Hepatocyte (in vitro differentiated cells): Measurements from ENCODE around the gene HMGB4. TPM values are rescaled to one million over a fixed set of nuclear protein-coding genes. Genes with fewer than 3 reads are reported as not detected.

Experiments used
- DNase-seq: peaks from one replicate; pipeline ENCODE4 v3.0.0-alpha.2; 2016; ENCODE audit warnings: low spot score
- H2AFZ ChIP-seq: fragments of 200-600 bp; sonication (generic); 2 replicates; pipeline ENCODE4 v1.6.0; 2016; ENCODE audit warnings: antibody characterized with exemption, mild to moderate bottlenecking
- H3K27ac ChIP-seq: fragments of 200-600 bp; sonication (generic); 2 replicates; pipeline ENCODE4 v1.5.1; 2016; ENCODE audit warnings: mild to moderate bottlenecking
- H3K27me3 ChIP-seq: fragments of 200-600 bp; sonication (generic); 2 replicates; pipeline ENCODE4 v1.6.1; 2016
- H3K36me3 ChIP-seq: fragments of 200-600 bp; sonication (generic); replicated peaks from 2 replicates; pipeline ENCODE4 v1.5.1; 2016; ENCODE audit warnings: low read depth; ENCODE audit not compliant: insufficient read depth
- H3K4me1 ChIP-seq: fragments of 200-600 bp; sonication (generic); 2 replicates; pipeline ENCODE4 v1.5.1; 2016; ENCODE audit warnings: mild to moderate bottlenecking, moderate library complexity; ENCODE audit not compliant: insufficient read depth
- H3K4me2 ChIP-seq: fragments of 200-600 bp; sonication (generic); 2 replicates; pipeline ENCODE4 v1.6.0; 2016
- H3K4me3 ChIP-seq: fragments of 200-600 bp; sonication (generic); 2 replicates; pipeline ENCODE4 v1.5.1; 2016; ENCODE audit warnings: mild to moderate bottlenecking
- H3K79me2 ChIP-seq: fragments of 200-600 bp; sonication (generic); 2 replicates; pipeline ENCODE4 v1.6.0; 2017; ENCODE audit warnings: mild to moderate bottlenecking
- H3K9me2 ChIP-seq: fragments of 200-600 bp; sonication (generic); replicated peaks from 2 replicates; pipeline ENCODE4 v1.6.0; 2017; ENCODE audit warnings: mild to moderate bottlenecking; ENCODE audit not compliant: insufficient read depth
- H3K9me3 ChIP-seq: fragments of 200-600 bp; sonication (generic); 2 replicates; pipeline ENCODE4 v1.5.1; 2016; ENCODE audit warnings: low read depth, mild to moderate bottlenecking
- H4K20me1 ChIP-seq: fragments of 200-600 bp; sonication (generic); 2 replicates; pipeline ENCODE4 v1.6.0; 2016; ENCODE audit warnings: mild to moderate bottlenecking; ENCODE audit not compliant: insufficient read depth, poor library complexity, severe bottlenecking
- EZH2 ChIP-seq: fragments of 200-600 bp; sonication (generic); IDR thresholded peaks from 2 replicates; pipeline ENCODE4 v1.6.1; 2016; ENCODE audit warnings: antibody characterized with exemption, mild to moderate bottlenecking, borderline replicate concordance
- EZH2phosphoT487 ChIP-seq: fragments of 200-600 bp; sonication (generic); IDR thresholded peaks from one replicate; pipeline ENCODE4 v1.6.1; 2018; ENCODE audit warnings: antibody characterized with exemption, mild to moderate bottlenecking, low read depth, moderate library complexity; ENCODE audit not compliant: unreplicated experiment, severe bottlenecking
- WGBS: methylation state at CpG from one replicate; pipeline ENCODE4 v1.1.6; 2016; ENCODE audit warnings: low lambda C conversion rate; ENCODE audit errors: missing lambda C conversion rate; 5-methylcytosine and 5-hydroxymethylcytosine counted together
- polyA plus RNA-seq: library from polyadenylated mRNA; unstranded; fragments of >200 nt; fragmentation: Nextera tagmentation; extraction: Ambion mirVana; gene quantifications from 2 replicates; pipeline ENCODE4 v1.2.1, GENCODE V29; 2016
- total RNA-seq: library from RNA; depleted of rRNA; stranded (reverse); fragments of >200 nt; gene quantifications from 2 replicates; pipeline ENCODE4 v1.2.3, GENCODE V29; 2014
- TF ChIP-seq, protein P1 (sequence below): fragments of 200-600 bp; sonication (generic); IDR thresholded peaks from 2 replicates; pipeline ENCODE4 v1.5.1; 2016; ENCODE audit warnings: antibody characterized with exemption, mild to moderate bottlenecking; ENCODE audit not compliant: poor library complexity

HMGB4 gene
- total and polyA plus RNA-seq, 2 experiments from 2014 or later = not detected

GRCh38 chr1:33899746-33900145 lies 35.9 kb downstream of the HMGB4 start:
- 83% methylated on average over 3 of the region's 3 CpGs for WGBS
- H3K4me3 ChIP-seq = no peak overlapping the region
- no peak for DNase-seq
- no peak overlapping the region for H2AFZ ChIP-seq
- H3K27me3 ChIP-seq = no peaks in the 10 kb centered on the region
- no peak for TF ChIP-seq EZH2phosphoT487
- TF ChIP-seq EZH2 = no peak
- TF ChIP-seq, protein P1, sequence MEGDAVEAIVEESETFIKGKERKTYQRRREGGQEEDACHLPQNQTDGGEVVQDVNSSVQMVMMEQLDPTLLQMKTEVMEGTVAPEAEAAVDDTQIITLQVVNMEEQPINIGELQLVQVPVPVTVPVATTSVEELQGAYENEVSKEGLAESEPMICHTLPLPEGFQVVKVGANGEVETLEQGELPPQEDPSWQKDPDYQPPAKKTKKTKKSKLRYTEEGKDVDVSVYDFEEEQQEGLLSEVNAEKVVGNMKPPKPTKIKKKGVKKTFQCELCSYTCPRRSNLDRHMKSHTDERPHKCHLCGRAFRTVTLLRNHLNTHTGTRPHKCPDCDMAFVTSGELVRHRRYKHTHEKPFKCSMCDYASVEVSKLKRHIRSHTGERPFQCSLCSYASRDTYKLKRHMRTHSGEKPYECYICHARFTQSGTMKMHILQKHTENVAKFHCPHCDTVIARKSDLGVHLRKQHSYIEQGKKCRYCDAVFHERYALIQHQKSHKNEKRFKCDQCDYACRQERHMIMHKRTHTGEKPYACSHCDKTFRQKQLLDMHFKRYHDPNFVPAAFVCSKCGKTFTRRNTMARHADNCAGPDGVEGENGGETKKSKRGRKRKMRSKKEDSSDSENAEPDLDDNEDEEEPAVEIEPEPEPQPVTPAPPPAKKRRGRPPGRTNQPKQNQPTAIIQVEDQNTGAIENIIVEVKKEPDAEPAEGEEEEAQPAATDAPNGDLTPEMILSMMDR = no peak
- H3K79me2 ChIP-seq = no peaks in the 10 kb centered on the region
- H3K9me3 ChIP-seq = no peaks in the 10 kb centered on the region
- no peak overlapping the region for H3K4me2 ChIP-seq
- no peak overlapping the region for H3K27ac ChIP-seq
- no peaks in the 10 kb centered on the region for H3K9me2 ChIP-seq
- H4K20me1 ChIP-seq = no peaks in the 10 kb centered on the region
- H3K4me1 ChIP-seq = peaks cover 7% of the 10 kb centered on the region
- H3K36me3 ChIP-seq = no peaks in the 10 kb centered on the region

GRCh38 chr1:33902486-33903209 lies 38.8 kb downstream of the HMGB4 start:
- H3K4me1 ChIP-seq = peaks cover 7% of the 10 kb centered on the region
- no peaks in the 10 kb centered on the region for H3K9me2 ChIP-seq
- no peak overlapping the region for H3K27ac ChIP-seq
- H2AFZ ChIP-seq = no peak overlapping the region
- H3K4me3 ChIP-seq = no peak overlapping the region
- H3K4me2 ChIP-seq = no peak overlapping the region
- no peaks in the 10 kb centered on the region for H3K79me2 ChIP-seq
- no peaks in the 10 kb centered on the region for H4K20me1 ChIP-seq
- no peaks in the 10 kb centered on the region for H3K27me3 ChIP-seq
- no peaks in the 10 kb centered on the region for H3K36me3 ChIP-seq
- H3K9me3 ChIP-seq = no peaks in the 10 kb centered on the region
- TF ChIP-seq EZH2phosphoT487 (no peak), EZH2 (no peak)
- TF ChIP-seq, protein P1 = no peak
- 40% methylated on average over 6 of the region's 6 CpGs for WGBS
- DNase-seq = no peak

DNA sequence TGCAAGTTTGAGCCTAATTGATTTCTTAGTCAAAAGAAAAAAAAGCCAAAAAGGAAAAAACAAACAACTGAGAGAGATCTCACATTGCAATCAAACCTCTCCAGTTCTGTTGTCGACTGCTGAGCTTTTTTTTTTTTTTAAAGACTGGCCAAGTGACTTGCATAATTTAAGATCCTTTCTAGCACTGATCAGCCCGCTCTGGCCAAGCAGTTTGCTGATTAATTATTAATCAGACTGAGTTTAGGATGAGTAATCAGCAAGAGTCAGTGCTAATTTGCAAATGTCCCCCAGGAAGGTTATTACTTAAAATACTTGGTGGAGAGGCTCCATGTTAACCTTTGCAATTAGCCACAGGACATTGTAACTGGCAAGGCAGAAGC lies 39.3 kb downstream of the HMGB4 start:
- H3K27me3 ChIP-seq = no peaks in the 10 kb centered on the region
- H4K20me1 ChIP-seq = no peaks in the 10 kb centered on the region
- no peaks in the 10 kb centered on the region for H3K9me2 ChIP-seq
- H3K79me2 ChIP-seq = no peaks in the 10 kb centered on the region
- no peak overlapping the region for H3K4me3 ChIP-seq
- TF ChIP-seq, protein P1 = no peak
- TF ChIP-seq EZH2phosphoT487 (no peak), EZH2 (no peak)
- WGBS = 27% methylated on average over 2 of the region's 2 CpGs
- no peak overlapping the region for H3K27ac ChIP-seq
- H3K4me1 ChIP-seq = peaks cover 7% of the 10 kb centered on the region
- no peak overlapping the region for H2AFZ ChIP-seq
- no peaks in the 10 kb centered on the region for H3K36me3 ChIP-seq
- DNase-seq = peak; percentile 37
- H3K9me3 ChIP-seq = no peaks in the 10 kb centered on the region
- no peak overlapping the region for H3K4me2 ChIP-seq
